HepG2 (cell line): ENCODE measurements around the gene PPOX. TPM values are rescaled to one million over a fixed set of nuclear protein-coding genes. Genes with fewer than 3 reads are reported as not detected.

ENCODE experiments used
- FOXK2 ChIP-seq: fragments of 450-650 bp; IDR thresholded peaks from 2 replicates; pipeline ENCODE4 v1.6.1; 2016
- MTF2 ChIP-seq: sonication (generic); formaldehyde crosslinking; IDR thresholded peaks from 2 replicates; pipeline ENCODE4 v1.5.0; 2020; ENCODE audit warnings: missing genetic modification reagents, borderline replicate concordance
- PCBP2 ChIP-seq: fragments of 200-400 bp; formaldehyde crosslinking; optimal IDR thresholded peaks from 2 replicates; pipeline ENCODE3; 2018; ENCODE audit warnings: low read length, low read depth; ENCODE audit not compliant: poor library complexity, severe bottlenecking
- STAG1 ChIP-seq: sonication (generic); formaldehyde crosslinking; IDR thresholded peaks from 2 replicates; pipeline ENCODE4 v1.4.0; 2020; ENCODE audit warnings: missing genetic modification reagents
- ZNF569 ChIP-seq: sonication (generic); formaldehyde crosslinking; IDR thresholded peaks from 2 replicates; pipeline ENCODE4 v1.5.0; 2020; ENCODE audit warnings: mild to moderate bottlenecking, missing genetic modification reagents, moderate library complexity, borderline replicate concordance
- ZNF775 ChIP-seq: sonication (generic); formaldehyde crosslinking; IDR thresholded peaks from 2 replicates; pipeline ENCODE4 v1.4.0; 2020; ENCODE audit warnings: missing genetic modification reagents, mild to moderate bottlenecking, moderate library complexity, borderline replicate concordance
- ZNF780A ChIP-seq: sonication (generic); formaldehyde crosslinking; IDR thresholded peaks from 2 replicates; pipeline ENCODE4 v1.8.0; 2022; ENCODE audit warnings: mild to moderate bottlenecking, missing genetic modification reagents, moderate library complexity
- polyA plus RNA-seq, 8 experiments: library from polyadenylated mRNA; depleted of rRNA in 3 of 8; stranded (reverse) in 7 of 8; unstranded in 1 of 8; fragments of >200 nt; fragmentation: Illumina TruSeq in 4 of 8; extraction: Trizol in 4 of 8; gene quantifications; 2 replicates each; pipeline versions ENCODE4 v1.2.1 to v1.2.3, GENCODE V29; 2011 to 2016; ENCODE audit warnings: low read depth in 4 of 8, missing spikeins in 1 of 8, mixed read lengths in 1 of 8; ENCODE audit not compliant: insufficient read depth in 1 of 8
- total RNA-seq, 5 experiments: library from RNA; depleted of rRNA; stranded (reverse); fragments of >200 nt; fragmentation: Illumina TruSeq; extraction: Trizol; gene quantifications; 2 replicates each; pipeline ENCODE4 v1.2.3, GENCODE V29; 2016; ENCODE audit warnings: low read depth in 1 of 5
- TF ChIP-seq, protein P1 (sequence below): sonication (generic); formaldehyde crosslinking; IDR thresholded peaks from 2 replicates; pipeline ENCODE4 v1.5.0; 2020; ENCODE audit warnings: mild to moderate bottlenecking, missing genetic modification reagents, borderline replicate concordance
- TF ChIP-seq, protein P2 (sequence below): sonication (generic); formaldehyde crosslinking; IDR thresholded peaks from 2 replicates; pipeline ENCODE4 v1.8.0; 2022; ENCODE audit warnings: missing genetic modification reagents, mild to moderate bottlenecking, moderate library complexity, borderline replicate concordance
- TF ChIP-seq, protein P3 (sequence below): IDR thresholded peaks from 2 replicates; pipeline ENCODE4 v1.4.0; 2020; ENCODE audit warnings: mild to moderate bottlenecking, missing genetic modification reagents
- TF ChIP-seq, protein P4 (sequence below): IDR thresholded peaks from 2 replicates; pipeline ENCODE4 v1.6.1; 2018; ENCODE audit warnings: missing genetic modification reagents, mild to moderate bottlenecking, missing compliant biosample characterization
- TF ChIP-seq, protein P5 (sequence below): sonication (generic); formaldehyde crosslinking; IDR thresholded peaks from 2 replicates; pipeline ENCODE4 v1.8.0; 2022; ENCODE audit warnings: missing genetic modification reagents, mild to moderate bottlenecking, borderline replicate concordance

PPOX gene
- total and polyA plus RNA-seq, 2 of the 13 experiments (the other 11 are each of a cell fraction or from before 2014, with no cell fraction given): 15.5 to 27.7 TPM

DNA sequence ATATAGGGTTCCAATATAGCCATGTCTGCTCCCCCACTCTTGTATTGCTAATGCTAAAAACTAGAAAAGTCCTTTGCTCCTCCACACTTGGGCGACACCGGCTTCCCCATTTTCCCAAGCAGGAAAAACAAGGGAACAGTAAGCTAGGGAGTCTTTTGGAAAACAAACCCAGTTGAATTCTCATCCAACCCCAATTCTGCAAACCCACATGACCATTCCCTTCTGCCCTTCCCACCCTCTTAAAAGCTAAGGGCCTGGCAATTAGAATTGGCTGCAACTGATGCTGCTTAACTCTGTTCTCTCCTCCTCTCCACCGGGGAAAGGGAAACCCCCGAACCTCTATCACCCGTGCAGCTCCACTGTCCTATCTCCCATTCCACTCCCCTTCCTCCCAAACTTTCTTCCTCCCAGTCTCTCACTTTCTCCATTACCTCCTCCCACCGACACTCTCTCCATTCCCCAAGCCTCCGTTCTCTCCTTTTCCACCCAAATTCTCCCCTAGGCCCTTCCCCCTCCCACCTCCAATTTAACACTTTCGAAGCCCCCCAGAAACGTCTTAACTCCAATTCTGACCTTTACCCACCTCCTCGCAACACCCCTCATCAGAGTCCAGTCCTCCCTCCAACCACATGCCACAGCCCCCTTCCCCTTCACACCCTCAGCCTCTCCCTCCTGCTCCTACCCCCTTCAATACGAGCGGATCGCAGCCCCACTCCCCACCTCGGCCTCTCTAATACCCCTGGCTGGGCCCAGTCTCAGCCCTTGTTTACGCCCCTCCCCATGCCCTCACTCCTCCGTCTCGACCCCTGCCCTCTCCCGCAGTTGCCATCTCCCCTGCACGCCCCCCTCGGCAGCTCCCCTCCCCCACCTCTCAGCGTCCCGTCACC is 34.5 kb upstream of the PPOX start (continued):
- TF ChIP-seq, protein P1, sequence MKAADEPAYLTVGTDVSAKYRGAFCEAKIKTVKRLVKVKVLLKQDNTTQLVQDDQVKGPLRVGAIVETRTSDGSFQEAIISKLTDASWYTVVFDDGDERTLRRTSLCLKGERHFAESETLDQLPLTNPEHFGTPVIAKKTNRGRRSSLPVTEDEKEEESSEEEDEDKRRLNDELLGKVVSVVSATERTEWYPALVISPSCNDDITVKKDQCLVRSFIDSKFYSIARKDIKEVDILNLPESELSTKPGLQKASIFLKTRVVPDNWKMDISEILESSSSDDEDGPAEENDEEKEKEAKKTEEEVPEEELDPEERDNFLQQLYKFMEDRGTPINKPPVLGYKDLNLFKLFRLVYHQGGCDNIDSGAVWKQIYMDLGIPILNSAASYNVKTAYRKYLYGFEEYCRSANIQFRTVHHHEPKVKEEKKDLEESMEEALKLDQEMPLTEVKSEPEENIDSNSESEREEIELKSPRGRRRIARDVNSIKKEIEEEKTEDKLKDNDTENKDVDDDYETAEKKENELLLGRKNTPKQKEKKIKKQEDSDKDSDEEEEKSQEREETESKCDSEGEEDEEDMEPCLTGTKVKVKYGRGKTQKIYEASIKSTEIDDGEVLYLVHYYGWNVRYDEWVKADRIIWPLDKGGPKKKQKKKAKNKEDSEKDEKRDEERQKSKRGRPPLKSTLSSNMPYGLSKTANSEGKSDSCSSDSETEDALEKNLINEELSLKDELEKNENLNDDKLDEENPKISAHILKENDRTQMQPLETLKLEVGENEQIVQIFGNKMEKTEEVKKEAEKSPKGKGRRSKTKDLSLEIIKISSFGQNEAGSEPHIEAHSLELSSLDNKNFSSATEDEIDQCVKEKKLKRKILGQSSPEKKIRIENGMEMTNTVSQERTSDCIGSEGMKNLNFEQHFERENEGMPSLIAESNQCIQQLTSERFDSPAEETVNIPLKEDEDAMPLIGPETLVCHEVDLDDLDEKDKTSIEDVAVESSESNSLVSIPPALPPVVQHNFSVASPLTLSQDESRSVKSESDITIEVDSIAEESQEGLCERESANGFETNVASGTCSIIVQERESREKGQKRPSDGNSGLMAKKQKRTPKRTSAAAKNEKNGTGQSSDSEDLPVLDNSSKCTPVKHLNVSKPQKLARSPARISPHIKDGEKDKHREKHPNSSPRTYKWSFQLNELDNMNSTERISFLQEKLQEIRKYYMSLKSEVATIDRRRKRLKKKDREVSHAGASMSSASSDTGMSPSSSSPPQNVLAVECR (CRISPR knock-in tag): 0 out of 2 replicates have a peak, but pooled peaks have one; percentile 12
- TF ChIP-seq ZNF775 (CRISPR knock-in tag) (peak; percentile 95; the same call in 1 of the 2 replicates), STAG1 (CRISPR knock-in tag) (no peak), ZNF780A (CRISPR knock-in tag) (peak; percentile 70), ZNF569 (CRISPR knock-in tag) (no peak), FOXK2 (0 out of 2 replicates have a peak, but pooled peaks have one; percentile 29), MTF2 (peak; percentile 32; the same call in 1 of the 2 replicates), PCBP2 (peak; percentile 43)
- TF ChIP-seq, protein P2, sequence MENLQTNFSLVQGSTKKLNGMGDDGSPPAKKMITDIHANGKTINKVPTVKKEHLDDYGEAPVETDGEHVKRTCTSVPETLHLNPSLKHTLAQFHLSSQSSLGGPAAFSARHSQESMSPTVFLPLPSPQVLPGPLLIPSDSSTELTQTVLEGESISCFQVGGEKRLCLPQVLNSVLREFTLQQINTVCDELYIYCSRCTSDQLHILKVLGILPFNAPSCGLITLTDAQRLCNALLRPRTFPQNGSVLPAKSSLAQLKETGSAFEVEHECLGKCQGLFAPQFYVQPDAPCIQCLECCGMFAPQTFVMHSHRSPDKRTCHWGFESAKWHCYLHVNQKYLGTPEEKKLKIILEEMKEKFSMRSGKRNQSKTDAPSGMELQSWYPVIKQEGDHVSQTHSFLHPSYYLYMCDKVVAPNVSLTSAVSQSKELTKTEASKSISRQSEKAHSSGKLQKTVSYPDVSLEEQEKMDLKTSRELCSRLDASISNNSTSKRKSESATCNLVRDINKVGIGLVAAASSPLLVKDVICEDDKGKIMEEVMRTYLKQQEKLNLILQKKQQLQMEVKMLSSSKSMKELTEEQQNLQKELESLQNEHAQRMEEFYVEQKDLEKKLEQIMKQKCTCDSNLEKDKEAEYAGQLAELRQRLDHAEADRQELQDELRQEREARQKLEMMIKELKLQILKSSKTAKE: no peak
- TF ChIP-seq, protein P3, sequence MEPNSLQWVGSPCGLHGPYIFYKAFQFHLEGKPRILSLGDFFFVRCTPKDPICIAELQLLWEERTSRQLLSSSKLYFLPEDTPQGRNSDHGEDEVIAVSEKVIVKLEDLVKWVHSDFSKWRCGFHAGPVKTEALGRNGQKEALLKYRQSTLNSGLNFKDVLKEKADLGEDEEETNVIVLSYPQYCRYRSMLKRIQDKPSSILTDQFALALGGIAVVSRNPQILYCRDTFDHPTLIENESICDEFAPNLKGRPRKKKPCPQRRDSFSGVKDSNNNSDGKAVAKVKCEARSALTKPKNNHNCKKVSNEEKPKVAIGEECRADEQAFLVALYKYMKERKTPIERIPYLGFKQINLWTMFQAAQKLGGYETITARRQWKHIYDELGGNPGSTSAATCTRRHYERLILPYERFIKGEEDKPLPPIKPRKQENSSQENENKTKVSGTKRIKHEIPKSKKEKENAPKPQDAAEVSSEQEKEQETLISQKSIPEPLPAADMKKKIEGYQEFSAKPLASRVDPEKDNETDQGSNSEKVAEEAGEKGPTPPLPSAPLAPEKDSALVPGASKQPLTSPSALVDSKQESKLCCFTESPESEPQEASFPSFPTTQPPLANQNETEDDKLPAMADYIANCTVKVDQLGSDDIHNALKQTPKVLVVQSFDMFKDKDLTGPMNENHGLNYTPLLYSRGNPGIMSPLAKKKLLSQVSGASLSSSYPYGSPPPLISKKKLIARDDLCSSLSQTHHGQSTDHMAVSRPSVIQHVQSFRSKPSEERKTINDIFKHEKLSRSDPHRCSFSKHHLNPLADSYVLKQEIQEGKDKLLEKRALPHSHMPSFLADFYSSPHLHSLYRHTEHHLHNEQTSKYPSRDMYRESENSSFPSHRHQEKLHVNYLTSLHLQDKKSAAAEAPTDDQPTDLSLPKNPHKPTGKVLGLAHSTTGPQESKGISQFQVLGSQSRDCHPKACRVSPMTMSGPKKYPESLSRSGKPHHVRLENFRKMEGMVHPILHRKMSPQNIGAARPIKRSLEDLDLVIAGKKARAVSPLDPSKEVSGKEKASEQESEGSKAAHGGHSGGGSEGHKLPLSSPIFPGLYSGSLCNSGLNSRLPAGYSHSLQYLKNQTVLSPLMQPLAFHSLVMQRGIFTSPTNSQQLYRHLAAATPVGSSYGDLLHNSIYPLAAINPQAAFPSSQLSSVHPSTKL: no peak
- TF ChIP-seq, protein P4, sequence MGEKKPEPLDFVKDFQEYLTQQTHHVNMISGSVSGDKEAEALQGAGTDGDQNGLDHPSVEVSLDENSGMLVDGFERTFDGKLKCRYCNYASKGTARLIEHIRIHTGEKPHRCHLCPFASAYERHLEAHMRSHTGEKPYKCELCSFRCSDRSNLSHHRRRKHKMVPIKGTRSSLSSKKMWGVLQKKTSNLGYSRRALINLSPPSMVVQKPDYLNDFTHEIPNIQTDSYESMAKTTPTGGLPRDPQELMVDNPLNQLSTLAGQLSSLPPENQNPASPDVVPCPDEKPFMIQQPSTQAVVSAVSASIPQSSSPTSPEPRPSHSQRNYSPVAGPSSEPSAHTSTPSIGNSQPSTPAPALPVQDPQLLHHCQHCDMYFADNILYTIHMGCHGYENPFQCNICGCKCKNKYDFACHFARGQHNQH (CRISPR knock-in tag): no peak
- TF ChIP-seq, protein P5, sequence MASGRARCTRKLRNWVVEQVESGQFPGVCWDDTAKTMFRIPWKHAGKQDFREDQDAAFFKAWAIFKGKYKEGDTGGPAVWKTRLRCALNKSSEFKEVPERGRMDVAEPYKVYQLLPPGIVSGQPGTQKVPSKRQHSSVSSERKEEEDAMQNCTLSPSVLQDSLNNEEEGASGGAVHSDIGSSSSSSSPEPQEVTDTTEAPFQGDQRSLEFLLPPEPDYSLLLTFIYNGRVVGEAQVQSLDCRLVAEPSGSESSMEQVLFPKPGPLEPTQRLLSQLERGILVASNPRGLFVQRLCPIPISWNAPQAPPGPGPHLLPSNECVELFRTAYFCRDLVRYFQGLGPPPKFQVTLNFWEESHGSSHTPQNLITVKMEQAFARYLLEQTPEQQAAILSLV (CRISPR knock-in tag): 0 out of 2 replicates have a peak, but pooled peaks have one; percentile 21
